HepG2 (cell line): ENCODE results near the gene LRRC27. TPM values are rescaled to one million over a fixed set of nuclear protein-coding genes. Genes with fewer than 3 reads are reported as not detected.

Experiments used
- ATF7-NPFF ChIP-seq: sonication (generic); formaldehyde crosslinking; IDR thresholded peaks from 2 replicates; pipeline ENCODE4 v1.8.1; 2023; ENCODE audit warnings: mild to moderate bottlenecking, low read depth, missing genetic modification reagents, moderate library complexity
- CCAR2 ChIP-seq: fragments of 200-400 bp; formaldehyde crosslinking; optimal IDR thresholded peaks from 2 replicates; pipeline ENCODE3; 2018; ENCODE audit warnings: low read depth, mild to moderate bottlenecking, low read length, moderate library complexity
- HOXA9 ChIP-seq: sonication (generic); formaldehyde crosslinking; IDR thresholded peaks from 2 replicates; pipeline ENCODE4 v1.8.1; 2022; ENCODE audit warnings: missing genetic modification reagents, mild to moderate bottlenecking, moderate library complexity, borderline replicate concordance
- KDM5A ChIP-seq: fragments of 200-600 bp; sonication (generic); IDR thresholded peaks from 2 replicates; pipeline ENCODE4 v1.7.0; 2018; ENCODE audit warnings: antibody characterized with exemption, mild to moderate bottlenecking, low read length, borderline replicate concordance
- RBM39 ChIP-seq: fragments of 200-400 bp; formaldehyde crosslinking; IDR thresholded peaks from one replicate; pipeline ENCODE4 v1.6.1; 2018; ENCODE audit warnings: antibody characterized with exemption, mild to moderate bottlenecking, low read depth, low read length; ENCODE audit not compliant: poor library complexity, severe bottlenecking
- SP5 ChIP-seq: IDR thresholded peaks from 2 replicates; pipeline ENCODE4 v1.6.1; 2016; ENCODE audit warnings: low read depth, borderline replicate concordance
- ZBTB14 ChIP-seq: sonication (generic); formaldehyde crosslinking; IDR thresholded peaks from 2 replicates; pipeline ENCODE4 v1.4.0; 2020; ENCODE audit warnings: missing genetic modification reagents
- ZBTB38 ChIP-seq: sonication (generic); formaldehyde crosslinking; IDR thresholded peaks from 2 replicates; pipeline ENCODE4 v1.5.1; 2020; ENCODE audit warnings: mild to moderate bottlenecking, missing genetic modification reagents
- ZNF224 ChIP-seq: sonication (generic); formaldehyde crosslinking; IDR thresholded peaks from 2 replicates; pipeline ENCODE4 v1.5.0; 2020; ENCODE audit warnings: mild to moderate bottlenecking, missing genetic modification reagents
- ZNF260 ChIP-seq: sonication (generic); formaldehyde crosslinking; IDR thresholded peaks from 2 replicates; pipeline ENCODE4 v1.4.0; 2020; ENCODE audit warnings: missing genetic modification reagents, low read depth, mild to moderate bottlenecking, borderline replicate concordance
- ZNF800 ChIP-seq: sonication (generic); formaldehyde crosslinking; IDR thresholded peaks from 2 replicates; pipeline ENCODE4 v1.4.0; 2020; ENCODE audit warnings: missing genetic modification reagents
- ZSCAN25 ChIP-seq: sonication (generic); formaldehyde crosslinking; IDR thresholded peaks from 2 replicates; pipeline ENCODE4 v1.8.0; 2022; ENCODE audit warnings: mild to moderate bottlenecking, missing genetic modification reagents
- ZSCAN30 ChIP-seq: sonication (generic); formaldehyde crosslinking; IDR thresholded peaks from 2 replicates; pipeline ENCODE4 v1.5.0; 2020; ENCODE audit warnings: mild to moderate bottlenecking, missing genetic modification reagents
- polyA plus RNA-seq, 8 experiments: library from polyadenylated mRNA; depleted of rRNA in 3 of 8; stranded (reverse) in 7 of 8; unstranded in 1 of 8; fragments of >200 nt; fragmentation: Illumina TruSeq in 4 of 8; extraction: Trizol in 4 of 8; gene quantifications; 2 replicates each; pipeline versions ENCODE4 v1.2.1 to v1.2.3, GENCODE V29; 2011 to 2016; ENCODE audit warnings: low read depth in 4 of 8, missing spikeins in 1 of 8, mixed read lengths in 1 of 8; ENCODE audit not compliant: insufficient read depth in 1 of 8
- total RNA-seq, 5 experiments: library from RNA; depleted of rRNA; stranded (reverse); fragments of >200 nt; fragmentation: Illumina TruSeq; extraction: Trizol; gene quantifications; 2 replicates each; pipeline ENCODE4 v1.2.3, GENCODE V29; 2016; ENCODE audit warnings: low read depth in 1 of 5
- TF ChIP-seq, protein P1 (sequence below): sonication (generic); formaldehyde crosslinking; IDR thresholded peaks from 2 replicates; pipeline ENCODE4 v1.4.0; 2020; ENCODE audit warnings: missing genetic modification reagents
- TF ChIP-seq, protein P2 (sequence below), 2 experiments: sonication (generic) in 1 of 2; formaldehyde crosslinking in 1 of 2; IDR thresholded peaks; 2 replicates each; pipeline versions ENCODE4 v1.4.0 to v1.6.1; 2018 to 2020; ENCODE audit warnings: missing genetic modification reagents in 2 of 2, borderline replicate concordance in 1 of 2, low read depth in 1 of 2, mild to moderate bottlenecking in 1 of 2, missing biosample characterization in 1 of 2
- TF ChIP-seq, protein P3 (sequence below): sonication (generic); formaldehyde crosslinking; IDR thresholded peaks from 2 replicates; pipeline ENCODE4 v1.5.0; 2020; ENCODE audit warnings: missing genetic modification reagents

Gene LRRC27
- total and polyA plus RNA-seq, 2 of the 13 experiments (the other 11 are each of a cell fraction or from before 2014, with no cell fraction given): 4.2 to 4.6 TPM

GRCh38 chr10:132332433-132332754 is 401 bp downstream of the LRRC27 start (continued):
- TF ChIP-seq ZBTB14 (peak; percentile 9; the same call in 1 of the 2 replicates), ZSCAN30 (CRISPR knock-in tag) (no peak), ZNF260 (CRISPR knock-in tag) (no peak), ZBTB38 (CRISPR knock-in tag) (0 out of 2 replicates have a peak, but pooled peaks have one; percentile 22), RBM39 (peak; percentile 8), ATF7-NPFF (CRISPR knock-in tag) (peak; percentile 1; the same call in 1 of the 2 replicates), KDM5A (peak; percentile 3; the same call in 1 of the 2 replicates), ZNF224 (CRISPR knock-in tag) (0 out of 2 replicates have a peak, but pooled peaks have one; percentile 16), ZSCAN25 (no peak), HOXA9 (CRISPR knock-in tag) (no peak), CCAR2 (no peak), ZNF800 (CRISPR knock-in tag) (0 out of 2 replicates have a peak, but pooled peaks have one; percentile 20), SP5 (CRISPR knock-in tag) (no peak)
- TF ChIP-seq, protein P1, sequence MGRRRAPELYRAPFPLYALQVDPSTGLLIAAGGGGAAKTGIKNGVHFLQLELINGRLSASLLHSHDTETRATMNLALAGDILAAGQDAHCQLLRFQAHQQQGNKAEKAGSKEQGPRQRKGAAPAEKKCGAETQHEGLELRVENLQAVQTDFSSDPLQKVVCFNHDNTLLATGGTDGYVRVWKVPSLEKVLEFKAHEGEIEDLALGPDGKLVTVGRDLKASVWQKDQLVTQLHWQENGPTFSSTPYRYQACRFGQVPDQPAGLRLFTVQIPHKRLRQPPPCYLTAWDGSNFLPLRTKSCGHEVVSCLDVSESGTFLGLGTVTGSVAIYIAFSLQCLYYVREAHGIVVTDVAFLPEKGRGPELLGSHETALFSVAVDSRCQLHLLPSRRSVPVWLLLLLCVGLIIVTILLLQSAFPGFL (CRISPR knock-in tag): no peak
- TF ChIP-seq, protein P2, sequence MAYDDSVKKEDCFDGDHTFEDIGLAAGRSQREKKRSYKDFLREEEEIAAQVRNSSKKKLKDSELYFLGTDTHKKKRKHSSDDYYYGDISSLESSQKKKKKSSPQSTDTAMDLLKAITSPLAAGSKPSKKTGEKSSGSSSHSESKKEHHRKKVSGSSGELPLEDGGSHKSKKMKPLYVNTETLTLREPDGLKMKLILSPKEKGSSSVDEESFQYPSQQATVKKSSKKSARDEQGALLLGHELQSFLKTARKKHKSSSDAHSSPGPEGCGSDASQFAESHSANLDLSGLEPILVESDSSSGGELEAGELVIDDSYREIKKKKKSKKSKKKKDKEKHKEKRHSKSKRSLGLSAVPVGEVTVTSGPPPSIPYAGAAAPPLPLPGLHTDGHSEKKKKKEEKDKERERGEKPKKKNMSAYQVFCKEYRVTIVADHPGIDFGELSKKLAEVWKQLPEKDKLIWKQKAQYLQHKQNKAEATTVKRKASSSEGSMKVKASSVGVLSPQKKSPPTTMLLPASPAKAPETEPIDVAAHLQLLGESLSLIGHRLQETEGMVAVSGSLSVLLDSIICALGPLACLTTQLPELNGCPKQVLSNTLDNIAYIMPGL (CRISPR knock-in tag; IDR thresholded peaks at IDR 0.05; ENCODE audit: borderline replicate concordance in 1 of 2, low read depth in 1 of 2): 0 out of 4 replicates have a peak, but pooled peaks of 1 of the 2 experiments have one; percentile 5
- TF ChIP-seq, protein P3, sequence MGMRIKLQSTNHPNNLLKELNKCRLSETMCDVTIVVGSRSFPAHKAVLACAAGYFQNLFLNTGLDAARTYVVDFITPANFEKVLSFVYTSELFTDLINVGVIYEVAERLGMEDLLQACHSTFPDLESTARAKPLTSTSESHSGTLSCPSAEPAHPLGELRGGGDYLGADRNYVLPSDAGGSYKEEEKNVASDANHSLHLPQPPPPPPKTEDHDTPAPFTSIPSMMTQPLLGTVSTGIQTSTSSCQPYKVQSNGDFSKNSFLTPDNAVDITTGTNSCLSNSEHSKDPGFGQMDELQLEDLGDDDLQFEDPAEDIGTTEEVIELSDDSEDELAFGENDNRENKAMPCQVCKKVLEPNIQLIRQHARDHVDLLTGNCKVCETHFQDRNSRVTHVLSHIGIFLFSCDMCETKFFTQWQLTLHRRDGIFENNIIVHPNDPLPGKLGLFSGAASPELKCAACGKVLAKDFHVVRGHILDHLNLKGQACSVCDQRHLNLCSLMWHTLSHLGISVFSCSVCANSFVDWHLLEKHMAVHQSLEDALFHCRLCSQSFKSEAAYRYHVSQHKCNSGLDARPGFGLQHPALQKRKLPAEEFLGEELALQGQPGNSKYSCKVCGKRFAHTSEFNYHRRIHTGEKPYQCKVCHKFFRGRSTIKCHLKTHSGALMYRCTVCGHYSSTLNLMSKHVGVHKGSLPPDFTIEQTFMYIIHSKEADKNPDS (CRISPR knock-in tag): peak; percentile 0; the same call in 1 of the 2 replicates
